HUES48 (cell line): Measurements from ENCODE around the gene ZFAND2B.

Experiments
- H3K27ac ChIP-seq: one replicate; pipeline ENCODE4 v1.7.0; 2013; ENCODE audit warnings: low read depth, low read length, inconsistent platforms
- H3K27me3 ChIP-seq: 2 replicates; pipeline ENCODE4 v1.6.1; 2013; ENCODE audit warnings: mild to moderate bottlenecking, low read length; ENCODE audit not compliant: control insufficient read depth, insufficient read depth
- H3K36me3 ChIP-seq: 2 replicates; pipeline ENCODE4 v1.6.1; 2013; ENCODE audit warnings: low read length; ENCODE audit not compliant: control insufficient read depth, insufficient read depth
- H3K4me1 ChIP-seq: 2 replicates; pipeline ENCODE4 v1.6.1; 2013; ENCODE audit warnings: mild to moderate bottlenecking, low read length; ENCODE audit not compliant: control insufficient read depth, insufficient read depth
- H3K4me3 ChIP-seq: 2 replicates; pipeline ENCODE4 v1.5.1; 2013; ENCODE audit warnings: mild to moderate bottlenecking, low read depth, low read length
- H3K9ac ChIP-seq: 2 replicates; pipeline ENCODE4 v1.6.1; 2013; ENCODE audit warnings: mild to moderate bottlenecking, low read depth, low read length, moderate library complexity
- H3K9me3 ChIP-seq: 2 replicates; pipeline ENCODE4 v1.6.1; 2013; ENCODE audit warnings: low read length; ENCODE audit not compliant: control insufficient read depth, insufficient read depth

Gene ZFAND2B

GRCh38 chr2:219207884-219208740 lies 1.5 kb downstream of the ZFAND2B start:
- no peaks in the 10 kb centered on the region for H3K9me3 ChIP-seq
- 0 out of 2 replicates have a peak, but pooled peaks cover 5% of the 10 kb centered on the region for H3K4me1 ChIP-seq
- H3K4me3 ChIP-seq, result no peak overlapping the region
- no peak overlapping the region for H3K27ac ChIP-seq
- H3K9ac ChIP-seq, result no peak overlapping the region
- no peaks in the 10 kb centered on the region for H3K27me3 ChIP-seq
- H3K36me3 ChIP-seq, result peaks cover 47% of the 10 kb centered on the region

- H3K4me3 ChIP-seq, result no peak overlapping the region
- 0 out of 2 replicates have a peak, but pooled peaks cover 5% of the 10 kb centered on the region for H3K4me1 ChIP-seq
- no peaks in the 10 kb centered on the region for H3K9me3 ChIP-seq
- H3K9ac ChIP-seq, result no peak overlapping the region
- no peaks in the 10 kb centered on the region for H3K27me3 ChIP-seq
- no peak overlapping the region for H3K27ac ChIP-seq
- H3K36me3 ChIP-seq, result peaks cover 60% of the 10 kb centered on the region
Measured at GRCh38 chr2:219209236-219210195, 2.9 kb downstream of the ZFAND2B start.

GRCh38 chr2:219210196-219210885 lies 3.8 kb downstream of the ZFAND2B start:
- no peak overlapping the region for H3K9ac ChIP-seq
- H3K9me3 ChIP-seq, result no peaks in the 10 kb centered on the region
- no peak overlapping the region for H3K4me3 ChIP-seq
- H3K4me1 ChIP-seq, result 0 out of 2 replicates have a peak, but pooled peaks cover 5% of the 10 kb centered on the region
- H3K27ac ChIP-seq, result no peak overlapping the region
- no peaks in the 10 kb centered on the region for H3K27me3 ChIP-seq
- peaks cover 68% of the 10 kb centered on the region for H3K36me3 ChIP-seq

- Histone ChIP-seq H3K4me3 (no peak overlapping the region), H3K27ac (no peak overlapping the region), H3K36me3 (peaks cover 68% of the 10 kb centered on the region), H3K27me3 (no peaks in the 10 kb centered on the region), H3K4me1 (0 out of 2 replicates have a peak, but pooled peaks cover 5% of the 10 kb centered on the region), H3K9me3 (no peaks in the 10 kb centered on the region), H3K9ac (no peak overlapping the region)
Measured at GRCh38 chr2:219210886-219211362, 4.3 kb downstream of the ZFAND2B start.

- Histone ChIP-seq H3K9me3 (no peaks in the 10 kb centered on the region), H3K9ac (no peak overlapping the region), H3K27ac (no peak overlapping the region), H3K4me1 (no peaks in the 10 kb centered on the region), H3K4me3 (no peak overlapping the region), H3K36me3 (peaks cover 70% of the 10 kb centered on the region), H3K27me3 (no peaks in the 10 kb centered on the region)
Measured at GRCh38 chr2:219213026-219213415, 6.4 kb downstream of the ZFAND2B start.

- Histone ChIP-seq H3K36me3 (peaks cover 64% of the 10 kb centered on the region), H3K4me3 (no peak overlapping the region), H3K9ac (no peak overlapping the region), H3K27me3 (no peaks in the 10 kb centered on the region), H3K9me3 (no peaks in the 10 kb centered on the region), H3K4me1 (no peaks in the 10 kb centered on the region), H3K27ac (no peak overlapping the region)
Measured at GRCh38 chr2:219213486-219214071, 7.0 kb downstream of the ZFAND2B start.

GRCh38 chr2:219214141-219214540 lies 7.6 kb downstream of the ZFAND2B start:
- Histone ChIP-seq H3K27me3 (no peaks in the 10 kb centered on the region), H3K4me1 (peaks cover 2% of the 10 kb centered on the region; the same call in 1 of the 2 replicates), H3K27ac (no peak overlapping the region), H3K9me3 (no peaks in the 10 kb centered on the region), H3K9ac (no peak overlapping the region), H3K36me3 (peaks cover 58% of the 10 kb centered on the region), H3K4me3 (no peak overlapping the region)

- H3K27ac ChIP-seq, result no peak overlapping the region
- H3K4me1 ChIP-seq, result peaks cover 4% of the 10 kb centered on the region; the same call in 1 of the 2 replicates
- H3K9ac ChIP-seq, result no peak overlapping the region
- no peaks in the 10 kb centered on the region for H3K9me3 ChIP-seq
- no peak overlapping the region for H3K4me3 ChIP-seq
- H3K27me3 ChIP-seq, result no peaks in the 10 kb centered on the region
- H3K36me3 ChIP-seq, result peaks cover 52% of the 10 kb centered on the region
Measured at GRCh38 chr2:219214786-219215185, 8.2 kb downstream of the ZFAND2B start.

GRCh38 chr2:219215871-219216534 lies 9.4 kb downstream of the ZFAND2B start:
- Histone ChIP-seq H3K9ac (no peak overlapping the region), H3K27ac (no peak overlapping the region), H3K4me1 (peaks cover 4% of the 10 kb centered on the region; the same call in 1 of the 2 replicates), H3K27me3 (no peaks in the 10 kb centered on the region), H3K9me3 (no peaks in the 10 kb centered on the region), H3K4me3 (no peak overlapping the region), H3K36me3 (peaks cover 49% of the 10 kb centered on the region)

- Histone ChIP-seq H3K27ac (no peak overlapping the region), H3K4me3 (no peak overlapping the region), H3K9ac (no peak overlapping the region), H3K27me3 (no peaks in the 10 kb centered on the region), H3K9me3 (no peaks in the 10 kb centered on the region), H3K4me1 (peaks cover 4% of the 10 kb centered on the region; the same call in 1 of the 2 replicates), H3K36me3 (peaks cover 51% of the 10 kb centered on the region)
Measured at GRCh38 chr2:219216535-219216915, 9.9 kb downstream of the ZFAND2B start.
